Activated naive CD8-positive, alpha-beta T cell treated with anti-CD3 and anti-CD28 coated beads for 36 hours (primary cell): Measurements from ENCODE around the gene UBE2L3. TPM values are rescaled to one million over a fixed set of nuclear protein-coding genes. Genes with fewer than 3 reads are reported as not detected.
"Not testable (repeated sequence)": the region's sequence is repeated elsewhere in the genome, so short reads cannot be mapped to it uniquely, and the experiment has no call there.

ENCODE experiments used
- DNase-seq: peaks from one replicate; pipeline ENCODE4 v3.0.0; 2021
- H3K27ac Mint-ChIP-seq: one replicate; pipeline ENCODE4 v1.8.0; 2022; ENCODE audit warnings: mild to moderate bottlenecking, moderate library complexity, mixed read lengths
- H3K27me3 Mint-ChIP-seq: one replicate; pipeline ENCODE4 v1.8.0; 2022; ENCODE audit warnings: mild to moderate bottlenecking, mixed read lengths
- H3K36me3 Mint-ChIP-seq: one replicate; pipeline ENCODE4 v1.8.0; 2021; ENCODE audit warnings: mild to moderate bottlenecking, mixed read lengths
- H3K4me1 Mint-ChIP-seq: one replicate; pipeline ENCODE4 v1.8.0; 2021; ENCODE audit warnings: mixed read lengths
- H3K4me3 Mint-ChIP-seq: one replicate; pipeline ENCODE4 v1.8.0; 2022; ENCODE audit warnings: mild to moderate bottlenecking, moderate library complexity, mixed read lengths
- H3K9me3 Mint-ChIP-seq: one replicate; pipeline ENCODE4 v1.8.0; 2022; ENCODE audit warnings: mixed read lengths
- total RNA-seq, 2 experiments: library from RNA; stranded (reverse); gene quantifications; one replicate each; pipeline ENCODE4 v1.2.3, GENCODE V29; 2021

The UBE2L3 gene
- total RNA-seq, 2 experiments from 2014 or later: 70.0 to 72.9 TPM

- H3K4me1 Mint-ChIP-seq: peaks cover 33% of the 10 kb centered on the region
- DNase-seq: no peak
- H3K4me3 Mint-ChIP-seq: peak overlapping the region; percentile 40
Measured at GRCh38 chr22:21626073-21626734, 58.7 kb downstream of the UBE2L3 start.

GRCh38 chr22:21626735-21627469 is 59.4 kb downstream of the UBE2L3 start:
- Mint-ChIP-seq H3K4me3 (peak overlapping the region; percentile 90), H3K4me1 (peaks cover 33% of the 10 kb centered on the region), H3K27ac (peak overlapping the region; percentile 93), H3K27me3 (no peaks in the 10 kb centered on the region), H3K36me3 (peaks cover 25% of the 10 kb centered on the region), H3K9me3 (no peaks in the 10 kb centered on the region)
- DNase-seq: no peak

More at GRCh38 chr22:21626073-21626734, 58.7 kb downstream of the UBE2L3 start:
- H3K27ac Mint-ChIP-seq: peak overlapping the region; percentile 93
- peaks cover 25% of the 10 kb centered on the region for H3K36me3 Mint-ChIP-seq
- H3K9me3 Mint-ChIP-seq: no peaks in the 10 kb centered on the region
- no peaks in the 10 kb centered on the region for H3K27me3 Mint-ChIP-seq

- Mint-ChIP-seq H3K27ac (peak overlapping the region; percentile 95), H3K9me3 (no peaks in the 10 kb centered on the region), H3K36me3 (peaks cover 25% of the 10 kb centered on the region), H3K4me3 (peak overlapping the region; percentile 90), H3K4me1 (peaks cover 35% of the 10 kb centered on the region), H3K27me3 (no peaks in the 10 kb centered on the region)
- no peak for DNase-seq
Measured at GRCh38 chr22:21628386-21629254, 61.1 kb downstream of the UBE2L3 start.

DNA sequence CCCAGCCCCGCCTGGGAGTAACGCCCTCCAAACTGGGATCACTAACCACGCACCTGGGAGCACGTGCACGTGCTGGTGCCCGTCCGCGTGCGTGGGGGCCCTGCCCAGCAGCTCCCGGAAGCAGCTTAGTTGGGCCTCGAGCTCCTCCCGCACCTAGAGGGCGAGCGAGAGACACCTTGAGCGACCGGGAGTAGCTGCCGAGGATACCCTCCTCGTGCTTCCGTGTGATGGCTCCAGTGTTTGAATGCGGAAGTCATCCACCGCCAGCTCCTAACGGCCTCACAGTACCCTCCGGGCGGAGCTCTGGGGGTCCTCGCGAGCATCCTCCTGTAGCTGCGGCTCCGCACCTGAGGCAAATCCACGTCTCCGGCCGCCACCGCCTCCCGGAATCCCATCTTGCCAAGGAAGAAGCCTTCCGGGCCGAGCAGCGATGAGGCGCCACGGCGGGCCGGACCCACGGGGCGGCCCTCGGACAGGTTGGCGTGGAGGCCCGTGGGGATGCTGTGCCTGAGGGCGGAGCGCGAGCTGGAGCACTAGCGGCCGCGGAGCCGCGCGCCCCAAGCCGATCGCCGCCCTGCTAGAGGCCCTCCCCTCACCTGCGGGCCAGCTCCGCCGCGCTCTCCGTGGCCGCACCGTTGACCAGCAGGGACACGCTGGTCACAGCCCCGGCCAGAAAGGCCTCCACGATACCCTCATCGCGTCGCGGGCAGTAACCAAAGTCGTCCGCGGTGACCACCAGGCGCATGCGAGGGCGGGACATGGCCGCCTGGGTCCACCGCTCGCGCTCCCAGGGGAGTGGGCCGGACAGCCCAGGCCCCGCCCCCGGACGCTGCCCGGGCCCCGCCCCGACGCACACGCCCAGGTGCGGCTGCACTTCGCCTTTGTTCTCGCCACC is 62.0 kb downstream of the UBE2L3 start, which contains the start of gene YDJC:
Gene YDJC, minus strand, starts transcription at position 768 of the 895 bp plus-strand sequence. Its CDS starts 8 bp downstream, at position 760.
- no peaks in the 10 kb centered on the region for H3K27me3 Mint-ChIP-seq
- H3K4me3 Mint-ChIP-seq: peak within 1 kb of the TSS; percentile 90
- DNase-seq: peak; percentile 97
- H3K9me3 Mint-ChIP-seq: no peaks in the 10 kb centered on the region
- H3K36me3 Mint-ChIP-seq: peaks cover 25% of the 10 kb centered on the region
- peak within 1 kb of the TSS; percentile 95 for H3K27ac Mint-ChIP-seq
- H3K4me1 Mint-ChIP-seq: peaks cover 35% of the 10 kb centered on the region

DNA sequence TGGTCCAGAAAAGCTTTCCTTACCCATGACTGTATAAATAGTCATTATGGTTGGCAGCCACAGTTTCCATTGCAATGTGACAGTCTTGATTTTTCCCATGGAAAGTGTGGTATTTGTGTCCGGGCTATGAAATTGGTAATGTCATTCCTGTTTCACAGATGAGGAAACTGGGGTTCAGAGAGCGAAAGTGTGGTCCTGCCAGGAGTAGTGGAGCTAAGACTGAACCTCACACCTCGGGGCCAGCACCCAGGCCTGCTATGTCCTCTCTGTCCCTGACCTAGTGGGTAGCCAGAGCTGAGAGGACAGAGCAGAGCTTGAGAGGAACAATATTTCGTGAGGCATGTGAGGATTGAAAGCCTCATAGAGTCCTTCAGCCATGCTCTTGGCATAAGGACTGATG is 63.5 kb downstream of the UBE2L3 start:
- DNase-seq: no peak
- Mint-ChIP-seq H3K4me3 (no peak overlapping the region), H3K36me3 (peaks cover 25% of the 10 kb centered on the region), H3K27ac (no peak overlapping the region), H3K9me3 (no peaks in the 10 kb centered on the region), H3K27me3 (no peaks in the 10 kb centered on the region), H3K4me1 (peaks cover 29% of the 10 kb centered on the region)

GRCh38 chr22:21632237-21632895 is 64.9 kb downstream of the UBE2L3 start, which contains the start of gene CCDC116:
Gene CCDC116, plus strand, starts transcription at chr22:21632760. Its CDS starts 422 bp downstream, at chr22:21633182.
- DNase-seq: peak; percentile 70
- Mint-ChIP-seq H3K27ac (no peak within 1 kb of the TSS), H3K36me3 (peaks cover 16% of the 10 kb centered on the region), H3K27me3 (no peaks in the 10 kb centered on the region), H3K4me3 (peak within 1 kb of the TSS; percentile 9), H3K9me3 (no peaks in the 10 kb centered on the region), H3K4me1 (peaks cover 19% of the 10 kb centered on the region)

GRCh38 chr22:21632931-21633330 is 65.4 kb downstream of the UBE2L3 start:
- Mint-ChIP-seq H3K27me3 (no peaks in the 10 kb centered on the region), H3K4me3 (no peak overlapping the region), H3K36me3 (peaks cover 11% of the 10 kb centered on the region), H3K9me3 (no peaks in the 10 kb centered on the region), H3K27ac (no peak overlapping the region), H3K4me1 (peaks cover 14% of the 10 kb centered on the region)
- DNase-seq: no peak

DNA sequence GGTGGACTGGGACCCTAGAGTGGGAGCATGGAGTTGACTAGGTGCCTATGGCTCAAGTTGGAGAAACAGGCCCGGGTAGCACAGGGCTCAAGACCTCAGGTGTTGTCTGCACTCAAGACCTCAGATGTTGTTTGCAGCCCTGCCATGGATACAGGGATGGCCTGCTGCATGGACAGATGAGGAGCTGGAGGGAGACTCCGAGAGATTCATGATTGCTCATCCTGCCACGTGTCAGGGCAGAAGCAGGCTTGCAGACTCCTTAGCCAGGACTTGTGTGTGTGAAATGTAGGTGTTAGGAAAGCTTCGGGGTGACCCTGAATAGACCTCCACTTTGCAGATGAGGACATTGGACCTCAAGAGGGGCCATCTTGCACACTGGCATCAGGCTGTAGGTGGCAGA is 66.0 kb downstream of the UBE2L3 start:
- Mint-ChIP-seq H3K27ac (no peak overlapping the region), H3K4me1 (peaks cover 10% of the 10 kb centered on the region), H3K36me3 (peaks cover 6% of the 10 kb centered on the region), H3K9me3 (no peaks in the 10 kb centered on the region), H3K27me3 (no peaks in the 10 kb centered on the region), H3K4me3 (no peak overlapping the region)
- no peak for DNase-seq

GRCh38 chr22:21634081-21634480 is 66.6 kb downstream of the UBE2L3 start:
- Mint-ChIP-seq H3K27ac (no peak overlapping the region), H3K36me3 (peaks cover 2% of the 10 kb centered on the region), H3K9me3 (no peaks in the 10 kb centered on the region), H3K4me1 (peaks cover 10% of the 10 kb centered on the region), H3K27me3 (no peaks in the 10 kb centered on the region), H3K4me3 (no peak overlapping the region)
- no peak for DNase-seq

- Mint-ChIP-seq H3K9me3 (no peaks in the 10 kb centered on the region), H3K4me1 (peaks cover 10% of the 10 kb centered on the region), H3K4me3 (no peak overlapping the region), H3K36me3 (no peaks in the 10 kb centered on the region), H3K27me3 (no peaks in the 10 kb centered on the region), H3K27ac (no peak overlapping the region)
- DNase-seq: no peak
Measured at GRCh38 chr22:21634844-21635243, 67.3 kb downstream of the UBE2L3 start.

DNA sequence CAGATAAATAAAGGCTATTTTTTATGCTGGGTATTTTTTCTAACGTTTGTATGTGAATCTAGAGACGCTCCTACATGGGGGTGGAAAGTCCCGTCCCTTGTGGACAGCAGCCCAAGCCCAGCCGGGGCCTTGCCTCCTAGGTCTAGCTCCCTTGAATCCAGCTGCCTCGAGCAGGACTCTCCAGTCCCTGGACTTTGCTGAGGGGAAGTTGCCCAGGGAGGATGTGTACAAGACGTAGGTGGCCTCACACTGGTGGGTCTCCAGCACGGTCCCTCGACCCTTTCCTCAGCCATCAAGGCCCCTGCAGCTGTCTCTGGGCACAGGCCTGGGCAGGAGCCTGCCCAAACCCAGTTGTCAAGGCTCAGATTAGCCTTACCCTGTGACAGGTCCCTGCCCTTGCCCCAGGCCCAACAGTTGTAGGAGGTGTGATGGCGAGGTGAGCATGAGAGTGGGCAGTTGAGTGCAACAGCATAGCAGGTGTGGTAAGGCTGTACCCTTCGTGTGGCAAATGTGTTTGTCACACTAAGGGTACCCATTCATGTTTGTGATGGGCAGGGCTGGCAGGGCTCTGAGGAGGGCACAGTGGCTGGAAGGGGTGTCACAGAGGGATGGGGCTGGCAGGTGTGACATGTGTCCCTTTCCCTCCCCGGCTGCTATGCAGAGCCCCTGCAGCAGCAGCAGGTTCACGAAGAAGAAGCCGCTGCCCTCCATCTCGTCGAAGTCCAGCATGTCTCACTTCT is 68.4 kb downstream of the UBE2L3 start:
- no peak for DNase-seq
- Mint-ChIP-seq H3K27me3 (no peaks in the 10 kb centered on the region), H3K9me3 (no peaks in the 10 kb centered on the region), H3K36me3 (no peaks in the 10 kb centered on the region), H3K4me3 (no peak overlapping the region), H3K27ac (no peak overlapping the region), H3K4me1 (peaks cover 4% of the 10 kb centered on the region)

GRCh38 chr22:21636629-21637218 is 69.2 kb downstream of the UBE2L3 start:
- no peak for DNase-seq
- no peaks in the 10 kb centered on the region for H3K27me3 Mint-ChIP-seq
- no peaks in the 10 kb centered on the region for H3K36me3 Mint-ChIP-seq
- H3K9me3 Mint-ChIP-seq: no peaks in the 10 kb centered on the region
- no peak overlapping the region for H3K4me3 Mint-ChIP-seq
- H3K4me1 Mint-ChIP-seq: peaks cover 7% of the 10 kb centered on the region
- peak overlapping the region; percentile 51 for H3K27ac Mint-ChIP-seq

DNA sequence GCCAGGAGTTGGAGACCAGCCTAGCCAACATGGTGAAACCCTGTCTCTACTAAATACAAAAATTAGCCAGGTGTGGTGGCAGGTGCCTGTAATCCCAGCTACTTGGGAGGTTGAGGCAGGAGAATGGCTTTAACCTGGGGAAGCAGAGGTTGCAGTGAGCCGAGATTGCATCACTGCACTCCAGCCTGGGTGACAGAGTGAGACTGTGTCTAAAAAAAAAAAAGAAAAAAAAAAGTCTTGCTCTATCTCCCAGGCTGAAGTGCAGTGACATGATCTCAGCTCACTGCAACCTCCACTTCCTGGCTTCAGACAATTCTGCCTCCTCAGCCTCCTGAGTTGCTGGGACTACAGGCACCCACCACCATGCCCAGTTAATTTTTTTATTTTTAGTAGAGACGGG is 69.9 kb downstream of the UBE2L3 start:
- H3K36me3 Mint-ChIP-seq, DNase-seq, H3K4me3 Mint-ChIP-seq, H3K4me1 Mint-ChIP-seq, H3K27me3 Mint-ChIP-seq, H3K9me3 Mint-ChIP-seq, H3K27ac Mint-ChIP-seq: not testable (repeated sequence)
